GM12872 (cell line): Measurements from ENCODE around the gene UBE2L6.

Experiments used
- TF ChIP-seq, protein P1 (sequence below): IDR thresholded peaks from 3 replicates; pipeline ENCODE4 v1.5.1; 2011; ENCODE audit warnings: low read depth, mild to moderate bottlenecking, low read length, moderate library complexity; ENCODE audit not compliant: insufficient read depth

Gene UBE2L6

DNA sequence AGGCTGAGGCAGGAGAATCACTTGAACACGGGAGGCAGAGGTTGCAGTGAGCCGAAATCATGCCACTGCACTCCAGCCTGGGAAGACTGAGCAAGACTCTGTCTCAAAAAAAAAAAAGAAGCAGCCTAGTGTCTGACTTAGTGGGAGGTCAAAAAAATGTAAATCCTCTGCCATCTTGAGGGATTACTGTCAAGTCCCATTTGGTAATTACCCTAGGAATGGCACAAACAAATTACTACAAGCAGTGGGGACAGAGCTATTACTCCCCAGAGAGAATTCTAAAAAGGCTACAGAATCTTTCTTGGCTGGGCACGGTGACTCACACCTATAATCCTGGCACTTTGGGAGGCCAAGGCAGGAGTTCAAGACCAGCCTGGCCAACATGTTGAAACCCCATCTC lies 33.8 kb upstream of the UBE2L6 start:
- TF ChIP-seq, protein P1, sequence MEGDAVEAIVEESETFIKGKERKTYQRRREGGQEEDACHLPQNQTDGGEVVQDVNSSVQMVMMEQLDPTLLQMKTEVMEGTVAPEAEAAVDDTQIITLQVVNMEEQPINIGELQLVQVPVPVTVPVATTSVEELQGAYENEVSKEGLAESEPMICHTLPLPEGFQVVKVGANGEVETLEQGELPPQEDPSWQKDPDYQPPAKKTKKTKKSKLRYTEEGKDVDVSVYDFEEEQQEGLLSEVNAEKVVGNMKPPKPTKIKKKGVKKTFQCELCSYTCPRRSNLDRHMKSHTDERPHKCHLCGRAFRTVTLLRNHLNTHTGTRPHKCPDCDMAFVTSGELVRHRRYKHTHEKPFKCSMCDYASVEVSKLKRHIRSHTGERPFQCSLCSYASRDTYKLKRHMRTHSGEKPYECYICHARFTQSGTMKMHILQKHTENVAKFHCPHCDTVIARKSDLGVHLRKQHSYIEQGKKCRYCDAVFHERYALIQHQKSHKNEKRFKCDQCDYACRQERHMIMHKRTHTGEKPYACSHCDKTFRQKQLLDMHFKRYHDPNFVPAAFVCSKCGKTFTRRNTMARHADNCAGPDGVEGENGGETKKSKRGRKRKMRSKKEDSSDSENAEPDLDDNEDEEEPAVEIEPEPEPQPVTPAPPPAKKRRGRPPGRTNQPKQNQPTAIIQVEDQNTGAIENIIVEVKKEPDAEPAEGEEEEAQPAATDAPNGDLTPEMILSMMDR: no peak

DNA sequence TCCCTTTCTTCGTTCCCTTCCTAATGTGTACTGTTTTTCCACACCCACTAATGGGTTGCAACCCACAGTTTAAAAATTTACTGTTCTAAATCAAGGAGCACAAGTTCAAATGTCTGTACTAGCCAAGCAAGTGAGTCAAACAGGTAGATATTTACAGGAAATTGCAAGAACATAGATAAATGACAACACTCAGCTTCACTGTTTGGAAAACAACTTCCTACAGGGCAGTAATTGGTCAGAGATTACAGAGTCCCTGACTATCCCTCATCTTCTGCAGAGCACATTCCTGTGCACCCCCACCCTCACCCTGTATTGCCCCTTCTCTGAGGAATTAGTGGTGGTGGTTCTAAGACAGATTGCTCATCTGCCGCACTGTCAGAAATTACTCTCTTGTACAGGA lies 31.9 kb upstream of the UBE2L6 start:
- TF ChIP-seq, protein P1: no peak

DNA sequence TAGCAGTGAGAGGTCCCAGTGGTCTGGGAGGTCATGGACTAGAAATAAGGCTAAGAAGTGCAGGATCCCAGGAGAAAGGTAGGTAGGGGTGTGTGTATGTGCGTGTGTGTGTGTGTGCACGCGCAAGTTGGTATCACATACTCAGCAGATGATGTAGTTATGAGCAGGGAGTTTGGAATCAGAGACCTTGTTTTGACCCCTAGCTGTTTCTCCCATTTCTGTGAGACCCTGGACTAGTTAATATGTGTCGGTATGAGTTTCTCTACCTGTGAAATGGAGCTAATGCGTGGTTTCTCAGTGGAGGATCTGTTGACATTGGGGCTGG lies 31.3 kb upstream of the UBE2L6 start:
- TF ChIP-seq, protein P1: no peak

DNA sequence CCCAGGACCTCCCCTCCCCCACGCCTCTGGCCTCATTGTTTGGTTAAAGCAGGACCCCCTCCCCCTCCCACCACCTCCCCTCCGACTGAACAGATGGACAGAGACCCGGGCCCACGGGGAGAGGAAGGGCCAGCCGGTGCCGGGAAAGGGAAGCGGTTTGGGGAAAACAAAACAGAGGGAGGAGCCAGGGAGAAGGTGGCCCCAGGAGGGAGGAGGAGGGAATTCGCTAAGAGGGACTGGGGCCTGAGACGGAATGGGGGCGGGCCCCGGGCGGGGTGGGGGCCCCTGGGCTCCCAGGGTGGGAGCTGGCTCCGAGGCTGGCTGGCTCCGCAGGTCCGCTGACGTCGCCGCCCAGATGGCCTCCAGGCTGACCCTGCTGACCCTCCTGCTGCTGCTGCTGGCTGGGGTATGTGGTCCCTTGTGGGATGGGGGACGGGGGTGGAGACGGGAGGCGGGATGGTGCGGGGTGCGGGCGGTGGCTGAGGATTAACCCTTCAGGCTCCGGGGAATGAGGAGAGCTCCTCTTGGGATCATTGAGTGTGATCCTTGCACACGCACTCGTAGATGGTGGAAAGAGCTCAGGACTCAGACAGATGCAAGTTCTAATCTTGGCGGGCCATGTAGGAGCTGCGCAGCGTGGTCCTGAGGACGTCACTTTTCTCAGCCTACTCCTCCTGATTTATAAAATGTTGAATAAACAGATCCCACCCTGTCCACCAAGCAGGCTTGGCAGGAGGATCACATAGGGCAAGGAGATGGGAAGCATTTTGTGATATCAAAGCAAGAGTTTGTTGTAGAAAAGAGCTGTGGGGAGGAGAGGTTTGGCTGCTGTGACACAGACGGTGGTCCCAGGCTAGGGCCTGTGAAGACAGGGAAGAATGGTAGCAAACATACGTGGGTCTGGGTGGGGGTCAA lies 30.7 kb upstream of the UBE2L6 start:
- TF ChIP-seq, protein P1: no peak

DNA sequence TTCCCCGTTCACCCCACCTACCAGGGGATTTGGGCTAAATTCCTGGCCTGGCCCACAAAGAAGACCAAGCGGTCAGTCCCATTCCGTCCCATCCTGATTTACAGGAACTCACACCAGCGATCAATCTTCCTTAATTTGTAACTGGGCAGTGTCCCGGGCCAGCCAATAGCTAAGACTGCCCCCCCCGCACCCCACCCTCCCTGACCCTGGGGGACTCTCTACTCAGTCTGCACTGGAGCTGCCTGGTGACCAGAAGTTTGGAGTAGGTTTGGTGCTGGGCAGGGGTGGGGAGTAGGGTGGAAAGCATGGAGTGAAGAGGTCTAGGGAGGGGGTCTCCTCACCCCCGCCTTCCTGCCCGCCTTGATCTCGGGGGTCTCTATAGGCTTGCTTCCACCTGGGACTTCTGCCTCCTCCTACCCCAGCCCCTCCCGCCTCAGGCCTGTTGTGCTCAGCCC lies 30.0 kb upstream of the UBE2L6 start, which contains the start of gene SERPING1:
Gene SERPING1 (plus strand): TSS at position 225 of the 455 bp plus-strand sequence. CDS start 586 bp downstream, outside the sequence.
- TF ChIP-seq, protein P1: no peak

DNA sequence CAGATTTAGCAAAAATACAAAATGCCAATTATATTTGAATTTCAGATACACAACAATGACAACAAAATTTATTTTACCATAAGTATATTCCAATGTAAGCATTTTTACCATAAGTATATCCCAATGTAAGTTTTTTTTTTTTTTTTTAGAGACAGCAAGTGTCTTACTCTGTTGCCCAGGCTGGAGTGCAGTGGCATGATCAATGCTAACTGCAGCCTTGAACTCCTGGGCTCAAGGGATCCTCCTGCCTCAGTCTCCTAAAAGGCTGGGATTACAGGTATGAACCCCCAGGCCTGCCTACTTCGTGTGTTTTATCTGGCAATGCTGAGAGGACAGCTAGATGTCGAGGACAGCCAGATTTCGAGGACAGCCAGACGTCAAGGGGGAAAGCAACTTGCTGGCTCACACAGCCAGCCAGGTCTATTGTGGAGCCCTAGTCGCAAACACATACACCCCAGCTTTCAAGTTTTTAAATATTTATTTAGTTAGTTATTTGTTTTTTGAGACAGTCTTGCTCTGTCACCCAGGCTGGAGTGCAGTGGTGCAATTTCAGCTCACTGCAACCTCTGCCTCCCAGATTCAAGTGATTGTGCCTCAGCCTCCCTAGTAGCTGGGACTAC lies 28.9 kb upstream of the UBE2L6 start:
- TF ChIP-seq, protein P1: no peak

DNA sequence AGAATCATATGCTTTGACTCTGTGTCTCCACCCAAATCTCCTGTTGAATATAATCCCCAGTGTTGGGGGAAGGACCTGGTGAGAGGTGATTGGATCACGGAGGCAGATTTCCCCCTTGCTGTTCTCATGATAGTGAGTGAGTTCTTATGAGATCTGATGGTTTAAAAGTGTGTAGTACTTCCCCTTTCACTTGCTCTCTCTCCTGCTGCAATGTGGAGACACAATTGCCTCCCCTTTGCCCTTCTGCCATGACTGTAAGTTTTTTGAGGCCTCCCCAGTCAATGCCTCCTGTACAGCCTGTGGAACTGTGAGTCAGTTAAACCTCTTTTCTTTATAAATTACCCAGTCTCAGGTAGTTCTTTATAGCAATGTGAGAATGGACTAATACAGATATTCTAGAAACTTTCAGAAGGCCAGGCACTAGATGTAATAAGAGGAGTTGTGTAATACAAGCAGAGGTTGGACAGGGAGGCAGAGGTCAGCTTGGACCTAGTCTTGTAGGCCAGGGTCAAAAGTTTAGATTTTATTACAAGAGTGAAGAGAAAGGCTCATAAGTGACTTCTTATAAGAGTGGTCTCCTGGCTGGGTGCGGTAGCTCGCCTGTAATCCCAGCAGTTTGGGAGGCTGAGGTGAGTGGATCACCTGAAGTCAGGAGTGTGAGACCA lies 20.7 kb upstream of the UBE2L6 start:
- TF ChIP-seq, protein P1: no peak
